MM.1S (cell line): Measurements from ENCODE around the gene VAMP2.

Source experiments
- DNase-seq: peaks from one replicate; pipeline ENCODE4 v3.0.0-alpha.2; 2015
- H2AFZ ChIP-seq: fragments of 300-600 bp; sonication (generic); 2 replicates; pipeline ENCODE4 v1.6.0; 2016; ENCODE audit warnings: antibody characterized with exemption, low read length
- H3F3A ChIP-seq: fragments of 300-600 bp; sonication (generic); 2 replicates; pipeline ENCODE4 v1.6.1; 2016; ENCODE audit warnings: mild to moderate bottlenecking, antibody characterized with exemption, low read length, moderate library complexity, mixed read lengths; ENCODE audit not compliant: insufficient read depth
- H3K27ac ChIP-seq: fragments of 300-600 bp; sonication (generic); 2 replicates; pipeline ENCODE4 v1.5.1; 2016; ENCODE audit warnings: mild to moderate bottlenecking, low read length
- H3K27me3 ChIP-seq: fragments of 300-600 bp; sonication (generic); replicated peaks from 2 replicates; pipeline ENCODE4 v1.6.0; 2016; ENCODE audit warnings: low read length; ENCODE audit not compliant: insufficient read depth
- H3K36me3 ChIP-seq: fragments of 300-600 bp; sonication (generic); replicated peaks from 2 replicates; pipeline ENCODE4 v1.6.1; 2016; ENCODE audit warnings: mild to moderate bottlenecking, low read length, mixed read lengths; ENCODE audit not compliant: insufficient read depth
- H3K4me1 ChIP-seq: fragments of 300-600 bp; sonication (generic); 2 replicates; pipeline ENCODE4 v1.6.1; 2016; ENCODE audit warnings: low read length, mixed read lengths
- H3K4me2 ChIP-seq: fragments of 300-600 bp; sonication (generic); 2 replicates; pipeline ENCODE4 v1.6.0; 2016; ENCODE audit warnings: low read depth, low read length
- H3K4me3 ChIP-seq: fragments of 300-600 bp; sonication (generic); 2 replicates; pipeline ENCODE4 v1.5.1; 2016; ENCODE audit warnings: low read length, mixed read lengths
- H3K79me2 ChIP-seq: fragments of 300-600 bp; sonication (generic); 2 replicates; pipeline ENCODE4 v1.6.1; 2016; ENCODE audit warnings: mixed run types, low read length, mixed read lengths
- H3K9ac ChIP-seq: fragments of 300-600 bp; sonication (generic); 2 replicates; pipeline ENCODE4 v1.6.1; 2016; ENCODE audit warnings: low read length, mixed read lengths
- H3K9me2 ChIP-seq: fragments of 300-600 bp; sonication (generic); replicated peaks from 2 replicates; pipeline ENCODE4 v1.6.1; 2016; ENCODE audit warnings: mild to moderate bottlenecking, low read length, mixed read lengths; ENCODE audit not compliant: insufficient read depth
- H3K9me3 ChIP-seq: fragments of 300-600 bp; sonication (generic); replicated peaks from 2 replicates; pipeline ENCODE4 v1.6.1; 2016; ENCODE audit warnings: mild to moderate bottlenecking, low read length, mixed read lengths; ENCODE audit not compliant: insufficient read depth
- H4K20me1 ChIP-seq: fragments of 300-600 bp; sonication (generic); 2 replicates; pipeline ENCODE4 v1.6.1; 2016; ENCODE audit warnings: mild to moderate bottlenecking, low read length, moderate library complexity, mixed read lengths; ENCODE audit not compliant: insufficient read depth
- CTCF ChIP-seq: fragments of 300-600 bp; sonication (generic); IDR thresholded peaks from 2 replicates; pipeline ENCODE4 v1.5.1; 2016; ENCODE audit warnings: antibody characterized with exemption, low read length, mixed read lengths
- EZH2 ChIP-seq: fragments of 300-600 bp; sonication (generic); optimal IDR thresholded peaks from 2 replicates; pipeline ENCODE3; 2017; ENCODE audit warnings: low read depth, mild to moderate bottlenecking, antibody characterized with exemption, low read length, mixed read lengths
- EZH2phosphoT487 ChIP-seq: fragments of 300-600 bp; sonication (generic); IDR thresholded peaks from 2 replicates; pipeline ENCODE4 v1.6.1; 2018; ENCODE audit warnings: antibody characterized with exemption, low read length

The VAMP2 gene

GRCh38 chr17:8206536-8206935, 43.8 kb upstream of the VAMP2 start:
- DNase-seq = no peak
- H3K9me2 ChIP-seq = no peaks in the 10 kb centered on the region
- peaks cover 28% of the 10 kb centered on the region for H3F3A ChIP-seq
- no peak overlapping the region for H2AFZ ChIP-seq
- peaks cover 5% of the 10 kb centered on the region for H3K4me1 ChIP-seq
- no peaks in the 10 kb centered on the region for H4K20me1 ChIP-seq
- no peak overlapping the region for H3K9ac ChIP-seq
- peaks cover 44% of the 10 kb centered on the region for H3K79me2 ChIP-seq
- TF ChIP-seq CTCF (no peak), EZH2 (no peak), EZH2phosphoT487 (no peak)
- no peak overlapping the region for H3K4me3 ChIP-seq
- peaks cover 14% of the 10 kb centered on the region for H3K36me3 ChIP-seq
- no peak overlapping the region for H3K4me2 ChIP-seq
- H3K27me3 ChIP-seq = no peaks in the 10 kb centered on the region
- no peak overlapping the region for H3K27ac ChIP-seq
- H3K9me3 ChIP-seq = no peaks in the 10 kb centered on the region

GRCh38 chr17:8204761-8205555, 42.2 kb upstream of the VAMP2 start:
- Histone ChIP-seq H3K9ac (no peak overlapping the region), H3K27ac (no peak overlapping the region), H3K36me3 (peaks cover 14% of the 10 kb centered on the region), H4K20me1 (no peaks in the 10 kb centered on the region), H3K4me3 (no peak overlapping the region), H3K27me3 (no peaks in the 10 kb centered on the region), H3K9me3 (no peaks in the 10 kb centered on the region), H3K9me2 (no peaks in the 10 kb centered on the region), H3K4me2 (no peak overlapping the region), H3F3A (peaks cover 30% of the 10 kb centered on the region), H2AFZ (no peak overlapping the region), H3K4me1 (no peaks in the 10 kb centered on the region), H3K79me2 (peaks cover 39% of the 10 kb centered on the region)
- DNase-seq = no peak
- no peak for TF ChIP-seq EZH2
- no peak for TF ChIP-seq EZH2phosphoT487
- TF ChIP-seq CTCF = no peak

GRCh38 chr17:8192070-8192815, 29.5 kb upstream of the VAMP2 start:
- H3K9ac ChIP-seq = peak overlapping the region; percentile 22; the same call in 1 of the 2 replicates
- peaks cover 35% of the 10 kb centered on the region for H3F3A ChIP-seq
- H3K27me3 ChIP-seq = no peaks in the 10 kb centered on the region
- H3K27ac ChIP-seq = peak overlapping the region; percentile 59; the same call in 1 of the 2 replicates
- H2AFZ ChIP-seq = peak overlapping the region; percentile 27
- H3K4me2 ChIP-seq = peak overlapping the region; percentile 42
- H3K36me3 ChIP-seq = no peaks in the 10 kb centered on the region
- H3K4me1 ChIP-seq = peaks cover 36% of the 10 kb centered on the region
- peak overlapping the region; percentile 43 for H3K4me3 ChIP-seq
- TF ChIP-seq EZH2 (no peak), CTCF (no peak), EZH2phosphoT487 (no peak)
- no peaks in the 10 kb centered on the region for H3K9me2 ChIP-seq
- no peaks in the 10 kb centered on the region for H3K9me3 ChIP-seq
- peak; percentile 86 for DNase-seq
- no peaks in the 10 kb centered on the region for H4K20me1 ChIP-seq
- H3K79me2 ChIP-seq = peaks cover 17% of the 10 kb centered on the region
